Activated CD4-positive, alpha-beta T cell treated with anti-CD3 and anti-CD28 coated beads for 1 hour (primary cell): ENCODE data around the gene UHRF1.

ENCODE experiments used
- DNase-seq: peaks from one replicate; pipeline ENCODE4 v3.0.0-alpha.2; 2020

The UHRF1 gene

GRCh38 chr19:4902796-4903195 is 6.5 kb upstream of the UHRF1 start, which contains the start of gene ARRDC5:
TSS of gene ARRDC5 (minus strand) at chr19:4902896. CDS start at chr19:4902825, 71 bp downstream.
- DNase-seq = no peak

GRCh38 chr19:4904481-4904880 is 4.8 kb upstream of the UHRF1 start:
- no peak for DNase-seq

- DNase-seq = no peak
Observed at GRCh38 chr19:4906963-4907362, 2.3 kb upstream of the UHRF1 start.

- DNase-seq = no peak
Observed at GRCh38 chr19:4908360-4908759, 941 bp upstream of the UHRF1 start.

- DNase-seq = no peak
Observed at GRCh38 chr19:4908781-4909155, 533 bp upstream of the UHRF1 start.

- DNase-seq = peak; percentile 88
Observed at GRCh38 chr19:4909897-4910593, 744 bp downstream of the UHRF1 start.

- no peak for DNase-seq
Observed at GRCh38 chr19:4910594-4911281, 1.4 kb downstream of the UHRF1 start.

GRCh38 chr19:4911314-4911713 is 2.0 kb downstream of the UHRF1 start:
- DNase-seq = no peak

GRCh38 chr19:4911786-4912672 is 2.7 kb downstream of the UHRF1 start:
- peak; percentile 53 for DNase-seq

GRCh38 chr19:4913996-4914735 is 4.9 kb downstream of the UHRF1 start:
- DNase-seq = no peak

GRCh38 chr19:4914736-4915501 is 5.6 kb downstream of the UHRF1 start:
- DNase-seq = peak; percentile 65

GRCh38 chr19:4916292-4917082 is 7.2 kb downstream of the UHRF1 start:
- no peak for DNase-seq

- DNase-seq = no peak
Observed at GRCh38 chr19:4922530-4923275, 13.4 kb downstream of the UHRF1 start.

- no peak for DNase-seq
Observed at GRCh38 chr19:4923276-4923747, 14.0 kb downstream of the UHRF1 start.

- no peak for DNase-seq
Observed at GRCh38 chr19:4929186-4929585, 19.9 kb downstream of the UHRF1 start.

- DNase-seq = no peak
Observed at GRCh38 chr19:4930664-4931063, 21.4 kb downstream of the UHRF1 start.

- DNase-seq = no peak
Observed at GRCh38 chr19:4932711-4933110, 23.4 kb downstream of the UHRF1 start.

- DNase-seq = no peak
Observed at GRCh38 chr19:4933528-4933927, 24.2 kb downstream of the UHRF1 start.

- DNase-seq = no peak
Observed at GRCh38 chr19:4935444-4935843, 26.1 kb downstream of the UHRF1 start.

GRCh38 chr19:4937060-4937459 is 27.8 kb downstream of the UHRF1 start:
- no peak for DNase-seq
